CD14-positive monocyte (primary cell): Measurements from ENCODE around the gene LIMCH1. TPM values are rescaled to one million over a fixed set of nuclear protein-coding genes. Genes with fewer than 3 reads are reported as not detected.

Source experiments
- DNase-seq, 3 donors: peaks; one replicate each; pipeline ENCODE4 v3.0.0-alpha.2; 2011 to 2022
- H2AFZ ChIP-seq: 2 replicates; pipeline ENCODE4 v1.6.0; 2012; ENCODE audit warnings: mild to moderate bottlenecking, low read depth, low read length, inconsistent platforms; ENCODE audit not compliant: insufficient read depth, poor library complexity, severe bottlenecking
- H3K27ac ChIP-seq, 2 donors: 1 replicate in 1 of 2; 2 replicates in 1 of 2; pipeline ENCODE4 v1.5.1; 2012 to 2013; ENCODE audit warnings: low read length in 2 of 2, control low read depth in 1 of 2, inconsistent platforms in 1 of 2, low read depth in 1 of 2, mild to moderate bottlenecking in 1 of 2
- H3K27me3 ChIP-seq, 2 donors: one replicate each; pipeline versions ENCODE4 v1.6.0 to v1.6.1; 2011 to 2013; ENCODE audit warnings: low read length in 2 of 2; ENCODE audit not compliant: control insufficient read depth in 2 of 2, insufficient read depth in 2 of 2
- H3K36me3 ChIP-seq, 2 donors: replicated peaks in 1 of 2; 1 replicate in 1 of 2; 2 replicates in 1 of 2; pipeline versions ENCODE4 v1.5.1 to v1.6.1; 2012 to 2013; ENCODE audit warnings: low read length in 2 of 2, control low read depth in 1 of 2, inconsistent platforms in 1 of 2, mild to moderate bottlenecking in 1 of 2; ENCODE audit not compliant: insufficient read depth in 2 of 2, control insufficient read depth in 1 of 2
- H3K4me1 ChIP-seq, 2 donors: 1 replicate in 1 of 2; 2 replicates in 1 of 2; pipeline versions ENCODE4 v1.5.1 to v1.6.1; 2012 to 2013; ENCODE audit warnings: low read length in 2 of 2, control low read depth in 1 of 2, inconsistent platforms in 1 of 2, mild to moderate bottlenecking in 1 of 2, moderate library complexity in 1 of 2; ENCODE audit not compliant: insufficient read depth in 2 of 2, control insufficient read depth in 1 of 2
- H3K4me2 ChIP-seq: replicated peaks from 2 replicates; pipeline ENCODE3; 2012; ENCODE audit warnings: low read length, moderate library complexity, mild to moderate bottlenecking; ENCODE audit not compliant: poor library complexity, severe bottlenecking; ENCODE audit errors: extremely low read depth
- H3K4me3 ChIP-seq, 3 experiments: fragments of 200-600 bp in 1 of 3; sonication (generic) in 1 of 3; replicated peaks in 1 of 3; 1 replicate in 2 of 3; 2 replicates in 1 of 3; pipeline ENCODE4 v1.5.1; 2011 to 2013; ENCODE audit warnings: low read length in 3 of 3, mild to moderate bottlenecking in 3 of 3, control low read depth in 2 of 3, low read depth in 2 of 3, inconsistent platforms in 1 of 3, moderate library complexity in 1 of 3
- H3K79me2 ChIP-seq: 2 replicates; pipeline ENCODE4 v1.6.0; 2012; ENCODE audit warnings: mild to moderate bottlenecking, control low read depth, inconsistent platforms, low read length, moderate library complexity; ENCODE audit not compliant: insufficient read depth
- H3K9ac ChIP-seq: 2 replicates; pipeline ENCODE4 v1.6.0; 2017; ENCODE audit warnings: low read length, mild to moderate bottlenecking; ENCODE audit not compliant: insufficient read depth, poor library complexity, severe bottlenecking
- H3K9me3 ChIP-seq, 2 donors: replicated peaks in 1 of 2; 1 replicate in 1 of 2; 2 replicates in 1 of 2; pipeline versions ENCODE4 v1.5.1 to v1.6.1; 2012 to 2013; ENCODE audit warnings: low read length in 2 of 2, control low read depth in 1 of 2; ENCODE audit not compliant: control insufficient read depth in 1 of 2, insufficient read depth in 1 of 2
- H4K20me1 ChIP-seq: 2 replicates; pipeline ENCODE4 v1.6.0; 2012; ENCODE audit warnings: mild to moderate bottlenecking, low read length, control low read depth, moderate library complexity; ENCODE audit not compliant: insufficient read depth
- H3K27ac Mint-ChIP-seq, 7 donors: one replicate each; pipeline ENCODE4 v1.8.0; 2020; ENCODE audit warnings: mild to moderate bottlenecking in 7 of 7, mixed read lengths in 7 of 7, moderate library complexity in 6 of 7, inconsistent platforms in 2 of 7
- H3K27me3 Mint-ChIP-seq, 3 donors: one replicate each; pipeline ENCODE4 v1.8.0; 2021 to 2022; ENCODE audit warnings: low read depth in 3 of 3, mild to moderate bottlenecking in 3 of 3, mixed read lengths in 3 of 3, moderate library complexity in 3 of 3, inconsistent platforms in 1 of 3
- H3K36me3 Mint-ChIP-seq, 2 donors: one replicate each; pipeline ENCODE4 v1.8.0; 2020; ENCODE audit warnings: mixed read lengths in 2 of 2, inconsistent platforms in 1 of 2, mild to moderate bottlenecking in 1 of 2
- H3K4me1 Mint-ChIP-seq: one replicate; pipeline ENCODE4 v1.8.0; 2020; ENCODE audit warnings: mild to moderate bottlenecking, mixed read lengths
- H3K4me3 Mint-ChIP-seq, 2 donors: one replicate each; pipeline ENCODE4 v1.8.0; 2020; ENCODE audit warnings: mild to moderate bottlenecking in 2 of 2, mixed read lengths in 2 of 2, moderate library complexity in 1 of 2
- H3K9me3 Mint-ChIP-seq, 7 donors: one replicate each; pipeline ENCODE4 v1.8.0; 2020 to 2022; ENCODE audit warnings: mixed read lengths in 7 of 7, mild to moderate bottlenecking in 6 of 7, moderate library complexity in 6 of 7, inconsistent platforms in 2 of 7
- CTCF ChIP-seq: fragments of 200-600 bp; IDR thresholded peaks from one replicate; pipeline ENCODE4 v1.8.0; 2022; ENCODE audit warnings: antibody characterized with exemption, mild to moderate bottlenecking
- WGBS: methylation state at CpG from one replicate; pipeline ENCODE4 v1.1.5; 2013; ENCODE audit warnings: missing lambda C conversion rate; ENCODE audit not compliant: insufficient coverage; 5-methylcytosine and 5-hydroxymethylcytosine counted together
- intact Hi-C, 2 donors: fragments of 100-400 bp; cut with micrococcal nuclease; formaldehyde crosslinking; loops; one replicate each; pipeline versions ENCODE4 v1.15.0 to v1.15.1; 2023
- polyA plus RNA-seq, 3 donors: library from polyadenylated mRNA; depleted of rRNA in 1 of 3; unstranded in 2 of 3; stranded (reverse) in 1 of 3; fragments of 300-500 nt in 2 of 3; fragments of >200 nt in 1 of 3; fragmentation: Illumina TruSeq in 2 of 3; gene quantifications; 1 replicate in 2 of 3; 2 replicates in 1 of 3; pipeline ENCODE4 v1.2.3, GENCODE V29; 2012 to 2021

Gene LIMCH1
- polyA plus RNA-seq, 3 donors: 0.25 to 0.64 (median 0.32) TPM

- Histone ChIP-seq H3K4me3 (peak overlapping the region in 1 of 3 experiments; percentile 60), H3K4me2 (peak overlapping the region; percentile 65), H3K9me3 (no peaks in the 10 kb centered on the region), H3K27me3 (no peaks in the 10 kb centered on the region), H2AFZ (no peak overlapping the region), H3K36me3 (no peaks in the 10 kb centered on the region), H4K20me1 (no peaks in the 10 kb centered on the region), H3K9ac (no peak overlapping the region), H3K4me1 (peaks cover 47 to 59% of the 10 kb centered on the region in 2 donors), H3K27ac (peak overlapping the region; percentile 3 to 84), H3K79me2 (no peaks in the 10 kb centered on the region)
- intact Hi-C loops: no loop called here
- Mint-ChIP-seq H3K4me3 (peak overlapping the region in 1 of 2 donors; percentile 90), H3K27ac (peak overlapping the region; percentile 82 to 92 (median 89)), H3K4me1 (peaks cover 58% of the 10 kb centered on the region), H3K36me3 (no peaks in the 10 kb centered on the region), H3K27me3 (no peaks in the 10 kb centered on the region), H3K9me3 (no peaks in the 10 kb centered on the region)
- DNase-seq: no peak
- TF ChIP-seq CTCF: no peak
- 100% methylated on average over 1 of the region's 1 CpG for WGBS
These were observed 23.8 kb upstream of the LIMCH1 start for GRCh38 chr4:41514169-41514568.

GRCh38 chr4:41514766-41515481, 23.0 kb upstream of the LIMCH1 start:
- DNase-seq: peak; percentile 66 to 77 (median 74)
- TF ChIP-seq CTCF: no peak
- H3K9ac ChIP-seq: peak overlapping the region; percentile 37
- peak overlapping the region; percentile 72 for H2AFZ ChIP-seq
- no peaks in the 10 kb centered on the region for H3K27me3 Mint-ChIP-seq
- no peaks in the 10 kb centered on the region for H4K20me1 ChIP-seq
- intact Hi-C loops: no loop called here
- H3K4me1 Mint-ChIP-seq: peaks cover 63% of the 10 kb centered on the region
- H3K4me3 ChIP-seq: peak overlapping the region in 1 of 3 experiments; percentile 60
- H3K36me3 ChIP-seq: no peaks in the 10 kb centered on the region
- H3K4me3 Mint-ChIP-seq: peak overlapping the region; percentile 25 to 90
- peak overlapping the region; percentile 82 to 84 for H3K27ac ChIP-seq
- H3K79me2 ChIP-seq: no peaks in the 10 kb centered on the region
- no peaks in the 10 kb centered on the region for H3K36me3 Mint-ChIP-seq
- WGBS: 36% methylated on average over 4 of the region's 14 CpGs
- H3K4me2 ChIP-seq: peak overlapping the region; percentile 65
- no peaks in the 10 kb centered on the region for H3K9me3 Mint-ChIP-seq
- no peaks in the 10 kb centered on the region for H3K27me3 ChIP-seq
- H3K9me3 ChIP-seq: no peaks in the 10 kb centered on the region
- peak overlapping the region; percentile 89 to 92 (median 89) for H3K27ac Mint-ChIP-seq
- H3K4me1 ChIP-seq: peaks cover 49 to 59% of the 10 kb centered on the region in 2 donors
